ENCODE measurements around the gene SECISBP2L. TPM values are rescaled to one million over a fixed set of nuclear protein-coding genes. Genes with fewer than 3 reads are reported as not detected.

The SECISBP2L gene, protein sequence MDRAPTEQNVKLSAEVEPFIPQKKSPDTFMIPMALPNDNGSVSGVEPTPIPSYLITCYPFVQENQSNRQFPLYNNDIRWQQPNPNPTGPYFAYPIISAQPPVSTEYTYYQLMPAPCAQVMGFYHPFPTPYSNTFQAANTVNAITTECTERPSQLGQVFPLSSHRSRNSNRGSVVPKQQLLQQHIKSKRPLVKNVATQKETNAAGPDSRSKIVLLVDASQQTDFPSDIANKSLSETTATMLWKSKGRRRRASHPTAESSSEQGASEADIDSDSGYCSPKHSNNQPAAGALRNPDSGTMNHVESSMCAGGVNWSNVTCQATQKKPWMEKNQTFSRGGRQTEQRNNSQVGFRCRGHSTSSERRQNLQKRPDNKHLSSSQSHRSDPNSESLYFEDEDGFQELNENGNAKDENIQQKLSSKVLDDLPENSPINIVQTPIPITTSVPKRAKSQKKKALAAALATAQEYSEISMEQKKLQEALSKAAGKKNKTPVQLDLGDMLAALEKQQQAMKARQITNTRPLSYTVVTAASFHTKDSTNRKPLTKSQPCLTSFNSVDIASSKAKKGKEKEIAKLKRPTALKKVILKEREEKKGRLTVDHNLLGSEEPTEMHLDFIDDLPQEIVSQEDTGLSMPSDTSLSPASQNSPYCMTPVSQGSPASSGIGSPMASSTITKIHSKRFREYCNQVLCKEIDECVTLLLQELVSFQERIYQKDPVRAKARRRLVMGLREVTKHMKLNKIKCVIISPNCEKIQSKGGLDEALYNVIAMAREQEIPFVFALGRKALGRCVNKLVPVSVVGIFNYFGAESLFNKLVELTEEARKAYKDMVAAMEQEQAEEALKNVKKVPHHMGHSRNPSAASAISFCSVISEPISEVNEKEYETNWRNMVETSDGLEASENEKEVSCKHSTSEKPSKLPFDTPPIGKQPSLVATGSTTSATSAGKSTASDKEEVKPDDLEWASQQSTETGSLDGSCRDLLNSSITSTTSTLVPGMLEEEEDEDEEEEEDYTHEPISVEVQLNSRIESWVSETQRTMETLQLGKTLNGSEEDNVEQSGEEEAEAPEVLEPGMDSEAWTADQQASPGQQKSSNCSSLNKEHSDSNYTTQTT
- total RNA-seq (2021) (31.2 and 33.2 TPM in 2 replicates), Bru-seq, nascent RNA (percentile 74 among the genes with signal in this experiment), BruChase-seq, experiment 1, labeled RNA remaining after a 2-hour chase (percentile 88 among the genes with signal in this experiment), BruChase-seq, experiment 2, labeled RNA remaining after a 6-hour chase (percentile 82 among the genes with signal in this experiment)
- long read RNA-seq, partial matches to known transcripts = 1 of 4 reads
- long read RNA-seq, other reads (novel, unspliced or antisense) = 3 of 4 reads

GRCh38 chr15:49046220-49047102 lies at the start of gene SECISBP2L:
SECISBP2L (minus strand) TSS chr15:49046446; CDS start chr15:49046299, 147 bp downstream.
- peak; percentile 80 to 90 for DNase-seq
- CTCF ChIA-PET = interaction anchor here (0.9 to 1.5 kb wide), 3 partner anchors 71 to 109 kb away, joined by 3 to 5 read pairs (median 3); partner anchors contain the start of gene COPS2
- no TSS peak for BruUV-seq (replicated peaks)

DNA sequence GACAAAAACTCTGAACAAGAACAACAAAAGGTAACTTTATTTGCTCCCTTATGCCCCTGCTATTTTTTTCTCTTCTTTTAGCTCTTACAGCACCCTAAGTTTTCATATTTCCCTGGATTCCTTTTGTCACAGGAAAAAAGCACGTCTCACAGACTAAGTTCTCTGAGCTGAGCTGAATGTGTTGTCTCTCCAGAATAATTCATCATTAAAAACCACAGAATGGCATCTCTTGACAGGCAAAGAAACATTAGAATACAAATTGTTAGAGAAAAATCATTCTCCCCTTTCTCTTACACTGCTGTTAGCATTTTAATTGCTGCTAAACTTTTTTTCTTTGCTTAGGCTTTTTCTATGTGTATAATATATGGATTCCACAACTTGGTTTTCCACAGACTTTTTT lies 48.7 kb upstream of the SECISBP2L start:
- Histone ChIP-seq H3K4me1 (replicated peaks; ENCODE audit: insufficient read depth) (no peaks in the 10 kb centered on the region), H3K4me2 (no peak overlapping the region), H3K9me3 (ENCODE audit: insufficient read depth, low read depth) (no peaks in the 10 kb centered on the region), H3K27ac (no peak overlapping the region), H3K36me3 (ENCODE audit: low read depth) (no peaks in the 10 kb centered on the region), H3K4me3 (no peak overlapping the region), H3F3A (ENCODE audit: insufficient read depth, low read depth) (no peaks in the 10 kb centered on the region), H3K27me3 (ENCODE audit: insufficient read depth, low read depth) (no peaks in the 10 kb centered on the region), H4K20me1 (ENCODE audit: insufficient read depth) (no peaks in the 10 kb centered on the region), H3K9me2 (ENCODE audit: insufficient read depth) (no peaks in the 10 kb centered on the region), H2AFZ (no peak overlapping the region), H3K79me2 (ENCODE audit: low read depth) (no peaks in the 10 kb centered on the region)
- intact Hi-C loops (cut with micrococcal nuclease; ENCODE audit: unreplicated experiment) = no loop called here
- no TSS peak for BruUV-seq (replicated peaks)
- no peak for DNase-seq
- TF ChIP-seq CTCF (conservative IDR thresholded peaks at IDR 0.05) (no peak), EZH2 (IDR thresholded peaks at IDR 0.05; ENCODE audit: low read depth) (no peak)
- POLR2A ChIA-PET (ENCODE audit: unreplicated experiment) = no interaction called here
- CTCF ChIA-PET = no interaction called here

More at GRCh38 chr15:49046220-49047102, at the start of gene SECISBP2L:
- no peak for TF ChIP-seq EZH2 (IDR thresholded peaks at IDR 0.05; ENCODE audit: low read depth)
- TF ChIP-seq CTCF (conservative IDR thresholded peaks at IDR 0.05) = no peak
- intact Hi-C loops (cut with micrococcal nuclease; ENCODE audit: unreplicated experiment) = loop anchor here (5.0 to 10.0 kb wide), 2 partner anchors 111 to 712 kb away; partner anchors contain the start of genes COPS2 and DUT
- H3K79me2 ChIP-seq (ENCODE audit: low read depth) = peaks cover 43% of the 10 kb centered on the region
- H3K4me1 ChIP-seq (replicated peaks; ENCODE audit: insufficient read depth) = peaks cover 15% of the 10 kb centered on the region
- peak within 1 kb of the TSS; percentile 92 for H2AFZ ChIP-seq
- no peaks in the 10 kb centered on the region for H3K9me3 ChIP-seq (ENCODE audit: insufficient read depth, low read depth)
- H4K20me1 ChIP-seq (ENCODE audit: insufficient read depth) = no peaks in the 10 kb centered on the region
- no peaks in the 10 kb centered on the region for H3K36me3 ChIP-seq (ENCODE audit: low read depth)
- POLR2A ChIA-PET (ENCODE audit: unreplicated experiment) = interaction anchor here (0.5 to 0.6 kb wide), 2 partner anchors 59 to 129 kb away, joined by 5 to 6 read pairs; no protein-coding TSS in a partner anchor
- peak within 1 kb of the TSS; percentile 67 for H3K4me3 ChIP-seq
- peak within 1 kb of the TSS; percentile 92 for H3K4me2 ChIP-seq
- H3F3A ChIP-seq (ENCODE audit: insufficient read depth, low read depth) = no peaks in the 10 kb centered on the region
- no peaks in the 10 kb centered on the region for H3K9me2 ChIP-seq (ENCODE audit: insufficient read depth)
- H3K27me3 ChIP-seq (ENCODE audit: insufficient read depth, low read depth) = no peaks in the 10 kb centered on the region
- peak within 1 kb of the TSS; percentile 11; the same call in 1 of the 2 replicates for H3K27ac ChIP-seq
